B cell (primary cell): ENCODE measurements around the gene PLXNB1. TPM values are rescaled to one million over a fixed set of nuclear protein-coding genes. Genes with fewer than 3 reads are reported as not detected.

Experiments
- ATAC-seq: fragments of 200-7000 bp; cut with Tn5 transposase; one replicate; pipeline ENCODE4 v1.10.0; 2021; ENCODE audit warnings: low read depth, mild to moderate bottlenecking, moderate number of reproducible peaks, moderate library complexity
- CTCF ChIA-PET: fragments of 350-600 bp; sonication (Branson Sonifier 250); formaldehyde crosslinking; loops from one replicate; lab custom pipeline; 2021; ENCODE audit warnings: antibody characterized with exemption, inconsistent platforms; lab: Charles Lee
- POLR2A ChIA-PET: fragments of 350-600 bp; sonication (Branson Sonifier 250); formaldehyde crosslinking; loops from one replicate; lab custom pipeline; 2021; ENCODE audit warnings: antibody characterized with exemption; lab: Charles Lee
- DNase-seq: peaks from one replicate; pipeline ENCODE4 v3.0.0; 2013
- H2AFZ ChIP-seq: 2 replicates; pipeline ENCODE4 v1.6.1; 2012; ENCODE audit warnings: mild to moderate bottlenecking, low read depth, low read length; ENCODE audit not compliant: insufficient read depth, poor library complexity, severe bottlenecking
- H3K27ac ChIP-seq, 2 donors: 1 replicate in 1 of 2; 2 replicates in 1 of 2; pipeline ENCODE4 v1.5.1; 2012 to 2013; ENCODE audit warnings: low read length in 2 of 2, mild to moderate bottlenecking in 2 of 2, moderate library complexity in 1 of 2
- H3K27me3 ChIP-seq, 4 experiments: fragments of 200-600 bp in 1 of 4; sonication (generic) in 1 of 4; replicated peaks in 1 of 4; 1 replicate in 2 of 4; 2 replicates in 2 of 4; pipeline versions ENCODE4 v1.6.1 to v1.7.0; 2013 to 2016; ENCODE audit warnings: low read length in 3 of 4, mild to moderate bottlenecking in 2 of 4, mixed read lengths in 1 of 4, moderate library complexity in 1 of 4; ENCODE audit not compliant: insufficient read depth in 4 of 4, control insufficient read depth in 3 of 4; ENCODE audit errors: control extremely low read depth in 1 of 4
- H3K36me3 ChIP-seq, 2 experiments: replicated peaks in 1 of 2; 1 replicate in 1 of 2; 2 replicates in 1 of 2; pipeline versions ENCODE4 v1.6.1 to v1.7.1; 2013; ENCODE audit warnings: low read length in 1 of 2; ENCODE audit not compliant: insufficient read depth in 2 of 2, control insufficient read depth in 1 of 2; ENCODE audit errors: control extremely low read depth in 1 of 2, extremely low read depth in 1 of 2
- H3K4me1 ChIP-seq, 2 donors: fragments of 200-600 bp in 1 of 2; sonication (generic) in 1 of 2; 1 replicate in 1 of 2; 2 replicates in 1 of 2; pipeline versions ENCODE4 v1.5.1 to v1.6.1; 2013 to 2017; ENCODE audit warnings: low read length in 2 of 2; ENCODE audit not compliant: control insufficient read depth in 2 of 2, insufficient read depth in 2 of 2
- H3K4me2 ChIP-seq: replicated peaks from 2 replicates; pipeline ENCODE3; 2012; ENCODE audit warnings: mild to moderate bottlenecking, low read depth, low read length; ENCODE audit not compliant: poor library complexity, severe bottlenecking
- H3K4me3 ChIP-seq, 5 experiments: fragments of 200-600 bp in 1 of 5; sonication (generic) in 1 of 5; 1 replicate in 3 of 5; 2 replicates in 2 of 5; pipeline versions ENCODE4 v1.5.1 to v1.7.0; 2011 to 2016; ENCODE audit warnings: low read length in 4 of 5, mild to moderate bottlenecking in 4 of 5, low read depth in 2 of 5, control low read depth in 1 of 5, moderate library complexity in 1 of 5; ENCODE audit not compliant: insufficient read depth in 1 of 5; ENCODE audit errors: control extremely low read depth in 1 of 5, extremely low read depth in 1 of 5
- H3K79me2 ChIP-seq: fragments of 200-600 bp; sonication (generic); one replicate; pipeline ENCODE4 v1.6.0; 2016; ENCODE audit warnings: low read length; ENCODE audit not compliant: control insufficient read depth, insufficient read depth
- H3K9ac ChIP-seq: fragments of 200-600 bp; sonication (generic); 2 replicates; pipeline ENCODE4 v1.6.1; 2017; ENCODE audit warnings: mild to moderate bottlenecking, low read length, moderate library complexity
- H3K9me3 ChIP-seq, 3 donors: one replicate each; pipeline versions ENCODE4 v1.6.1 to v1.7.1; 2013; ENCODE audit warnings: low read length in 2 of 3; ENCODE audit not compliant: control insufficient read depth in 2 of 3, insufficient read depth in 1 of 3; ENCODE audit errors: control extremely low read depth in 1 of 3
- H4K20me1 ChIP-seq: 2 replicates; pipeline ENCODE4 v1.6.0; 2012; ENCODE audit warnings: mild to moderate bottlenecking, low read length; ENCODE audit not compliant: insufficient read depth, control insufficient read depth, poor library complexity, severe bottlenecking
- H3K27ac Mint-ChIP-seq: one replicate; pipeline ENCODE4 v1.8.0; 2021; ENCODE audit warnings: mixed read lengths
- H3K27me3 Mint-ChIP-seq: one replicate; pipeline ENCODE4 v1.8.0; 2021; ENCODE audit warnings: mixed read lengths
- H3K4me1 Mint-ChIP-seq: one replicate; pipeline ENCODE4 v1.8.0; 2021; ENCODE audit warnings: mixed read lengths
- H3K4me3 Mint-ChIP-seq: one replicate; pipeline ENCODE4 v1.8.0; 2021; ENCODE audit warnings: mixed read lengths
- H3K9me3 Mint-ChIP-seq: one replicate; pipeline ENCODE4 v1.8.0; 2022; ENCODE audit warnings: mixed read lengths; ENCODE audit not compliant: insufficient read depth
- EZH2 ChIP-seq: IDR thresholded peaks from 2 replicates; pipeline ENCODE4 v1.6.1; 2012; ENCODE audit warnings: borderline replicate concordance, low read depth, mild to moderate bottlenecking, moderate library complexity, low read length; ENCODE audit not compliant: insufficient read depth, poor library complexity, severe bottlenecking
- WGBS: methylation state at CpG from one replicate; pipeline ENCODE4 v1.1.5; 2013; ENCODE audit warnings: missing lambda C conversion rate; ENCODE audit not compliant: insufficient coverage; 5-methylcytosine and 5-hydroxymethylcytosine counted together
- intact Hi-C: fragments of 100-400 bp; cut with micrococcal nuclease; formaldehyde crosslinking; loops from one replicate; pipeline ENCODE4 v1.10.0; 2022
- polyA plus RNA-seq: library from polyadenylated mRNA; depleted of rRNA; stranded (reverse); fragments of >200 nt; gene quantifications from 2 replicates; pipeline ENCODE4 v1.2.3, GENCODE V29; 2012
- total RNA-seq, 2 donors: library from RNA; stranded (reverse); fragments of 120-200 nt in 1 of 2; gene quantifications; 1 replicate in 1 of 2; 2 replicates in 1 of 2; pipeline versions ENCODE4 v1.2.3 to v1.2.4, GENCODE V29; 2013 to 2022
- TF ChIP-seq, protein P1 (sequence below): fragments of 200-600 bp; IDR thresholded peaks from one replicate; pipeline ENCODE4 v1.8.0; 2022; ENCODE audit warnings: antibody characterized with exemption, mild to moderate bottlenecking

The PLXNB1 gene
- total and polyA plus RNA-seq, 2 donors (not counting 1 experiment from before 2014, with no cell fraction given) = 0.95 to 5.0 TPM

- Histone ChIP-seq H3K9ac (no peak overlapping the region), H3K4me2 (no peak overlapping the region), H3K36me3 (no peaks in the 10 kb centered on the region), H3K27ac (no peak overlapping the region), H3K4me1 (no peaks in the 10 kb centered on the region), H4K20me1 (no peaks in the 10 kb centered on the region), H2AFZ (no peak overlapping the region), H3K4me3 (no peak overlapping the region), H3K27me3 (no peaks in the 10 kb centered on the region), H3K79me2 (no peaks in the 10 kb centered on the region), H3K9me3 (no peaks in the 10 kb centered on the region)
- intact Hi-C loops = no loop called here
- Mint-ChIP-seq H3K4me1 (no peaks in the 10 kb centered on the region), H3K9me3 (no peaks in the 10 kb centered on the region), H3K4me3 (no peak overlapping the region), H3K27ac (no peak overlapping the region), H3K27me3 (no peaks in the 10 kb centered on the region)
- ChIA-PET POLR2A (no interaction called here), CTCF (interaction anchor here (1.2 to 2.5 kb wide), 2 partner anchors 10 to 25 kb away, joined by 5 to 14 read pairs; no protein-coding TSS in a partner anchor)
- TF ChIP-seq, protein P1, sequence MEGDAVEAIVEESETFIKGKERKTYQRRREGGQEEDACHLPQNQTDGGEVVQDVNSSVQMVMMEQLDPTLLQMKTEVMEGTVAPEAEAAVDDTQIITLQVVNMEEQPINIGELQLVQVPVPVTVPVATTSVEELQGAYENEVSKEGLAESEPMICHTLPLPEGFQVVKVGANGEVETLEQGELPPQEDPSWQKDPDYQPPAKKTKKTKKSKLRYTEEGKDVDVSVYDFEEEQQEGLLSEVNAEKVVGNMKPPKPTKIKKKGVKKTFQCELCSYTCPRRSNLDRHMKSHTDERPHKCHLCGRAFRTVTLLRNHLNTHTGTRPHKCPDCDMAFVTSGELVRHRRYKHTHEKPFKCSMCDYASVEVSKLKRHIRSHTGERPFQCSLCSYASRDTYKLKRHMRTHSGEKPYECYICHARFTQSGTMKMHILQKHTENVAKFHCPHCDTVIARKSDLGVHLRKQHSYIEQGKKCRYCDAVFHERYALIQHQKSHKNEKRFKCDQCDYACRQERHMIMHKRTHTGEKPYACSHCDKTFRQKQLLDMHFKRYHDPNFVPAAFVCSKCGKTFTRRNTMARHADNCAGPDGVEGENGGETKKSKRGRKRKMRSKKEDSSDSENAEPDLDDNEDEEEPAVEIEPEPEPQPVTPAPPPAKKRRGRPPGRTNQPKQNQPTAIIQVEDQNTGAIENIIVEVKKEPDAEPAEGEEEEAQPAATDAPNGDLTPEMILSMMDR = no peak
- ATAC-seq = no peak
- WGBS = 93% methylated on average over 16 of the region's 16 CpGs
- no peak for DNase-seq
Observed at GRCh38 chr3:48410205-48411040, 19.5 kb downstream of the PLXNB1 start.

DNA sequence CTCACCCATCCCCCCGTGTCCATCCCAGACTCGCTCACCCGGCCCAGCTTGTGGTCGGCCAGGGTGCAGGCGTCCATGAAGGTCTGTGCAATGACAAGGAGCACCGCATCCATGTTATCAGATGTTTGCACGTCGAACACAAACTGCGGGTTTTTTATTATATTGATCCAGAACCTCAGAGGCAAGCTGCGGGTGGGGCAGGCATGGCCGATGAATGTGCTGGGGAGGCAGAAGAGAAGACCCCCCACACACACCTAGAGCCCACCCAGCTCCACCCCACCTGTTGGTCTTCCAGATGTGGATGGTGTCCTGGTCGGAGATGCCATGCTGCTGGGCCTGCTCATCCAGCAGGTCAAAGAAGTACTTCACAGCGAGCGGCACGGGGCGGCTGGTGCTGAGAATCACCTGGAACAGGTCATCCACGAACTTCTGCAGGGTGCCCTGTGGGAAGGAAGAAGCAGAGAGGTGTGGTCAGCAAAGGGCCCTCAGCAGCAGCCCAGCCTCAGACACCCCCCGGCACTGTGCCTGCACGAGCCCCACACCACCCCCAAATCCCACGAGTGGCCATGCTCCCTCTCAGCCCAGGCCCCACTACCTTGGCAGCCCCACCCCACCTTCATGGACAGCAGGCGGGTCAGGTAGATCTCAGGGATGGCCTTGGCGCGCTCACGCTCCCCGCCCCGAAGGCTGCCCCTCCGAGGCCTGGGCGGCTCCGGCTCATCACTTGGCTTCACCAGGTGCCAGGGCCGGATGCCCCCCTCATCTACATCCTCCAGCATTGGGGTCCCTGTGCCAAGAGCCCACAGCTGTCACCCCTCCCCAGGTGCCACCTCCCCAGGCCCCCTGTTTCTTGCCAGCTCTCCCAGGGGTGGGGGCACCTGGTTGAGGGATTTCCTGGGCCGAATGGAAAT is 20.3 kb downstream of the PLXNB1 start:
- no peak overlapping the region for H3K27ac Mint-ChIP-seq
- Histone ChIP-seq H3K4me3 (no peak overlapping the region), H3K9ac (no peak overlapping the region), H3K4me1 (no peaks in the 10 kb centered on the region), H3K36me3 (no peaks in the 10 kb centered on the region), H3K27me3 (no peaks in the 10 kb centered on the region), H3K4me2 (no peak overlapping the region), H4K20me1 (no peaks in the 10 kb centered on the region), H3K79me2 (no peaks in the 10 kb centered on the region), H3K9me3 (no peaks in the 10 kb centered on the region), H2AFZ (no peak overlapping the region), H3K27ac (no peak overlapping the region)
- no peaks in the 10 kb centered on the region for H3K9me3 Mint-ChIP-seq
- CTCF ChIA-PET = interaction anchor here (0.9 to 1.8 kb wide), 4 partner anchors 9 to 106 kb away, joined by 3 to 12 read pairs (median 6); no protein-coding TSS in a partner anchor
- DNase-seq (no peak), ATAC-seq (no peak)
- WGBS = 94% methylated on average over 31 of the region's 31 CpGs
- H3K4me3 Mint-ChIP-seq = no peak overlapping the region
- no peaks in the 10 kb centered on the region for H3K27me3 Mint-ChIP-seq
- intact Hi-C loops = no loop called here
- TF ChIP-seq, protein P1 = no peak
- TF ChIP-seq EZH2 = no peak
- POLR2A ChIA-PET = no interaction called here
- H3K4me1 Mint-ChIP-seq = no peaks in the 10 kb centered on the region
